HepG2 (cell line): ENCODE measurements around the gene PROC. TPM values are rescaled to one million over a fixed set of nuclear protein-coding genes. Genes with fewer than 3 reads are reported as not detected.

Source experiments
- ATAC-seq: fragments of 200-7000 bp; cut with Tn5 transposase; 3 replicates; pipeline ENCODE4 v1.9.1; 2020; ENCODE audit warnings: mild to moderate bottlenecking, moderate library complexity
- BruUV-seq: library from RNA; stranded (reverse); fragments of 400-500 nt; replicated peaks from 2 replicates; lab custom pipeline; 2021; lab: Mats Ljungman, UMichigan
- CTCF ChIA-PET: fragments of 300-600 bp; formaldehyde crosslinking; extraction: SDS; loops from one replicate; lab custom pipeline; 2021; ENCODE audit warnings: low total read pairs, inconsistent platforms, low intra/inter-chr PET ratio; lab: Yijun Ruan, JAX
- POLR2A ChIA-PET: fragments of 350-600 bp; sonication (Branson Sonifier 250); formaldehyde crosslinking; loops from one replicate; lab custom pipeline; 2020; ENCODE audit warnings: antibody characterized with exemption, inconsistent platforms; lab: Yijun Ruan, JAX
- DNase-seq: peaks from one replicate; pipeline ENCODE4 v3.0.0-alpha.2; 2015; ENCODE audit warnings: low spot score
- FAIRE-seq: peaks from 3 replicates; lab custom pipeline; 2011; peaks lifted over from hg19 to GRCh38; lab: Jason Lieb, UNC
- H2AFZ ChIP-seq: one replicate; pipeline ENCODE4 v1.6.1; 2011; ENCODE audit warnings: low read length, inconsistent platforms
- H3K27ac ChIP-seq: fragments of 300-600 bp; 3 replicates; pipeline ENCODE4 v1.8.0; 2011; ENCODE audit warnings: mixed run types, mild to moderate bottlenecking, mixed read lengths, low read length, inconsistent platforms; ENCODE audit not compliant: insufficient read depth; ENCODE audit errors: extremely low read length
- H3K27me3 ChIP-seq, 2 experiments: fragments of 200-600 bp in 1 of 2; 2 replicates in 1 of 2; 3 replicates in 1 of 2; pipeline versions ENCODE4 v1.6.0 to v1.8.0; 2011; ENCODE audit warnings: low read length in 2 of 2, mild to moderate bottlenecking in 2 of 2, moderate library complexity in 2 of 2, inconsistent platforms in 1 of 2; ENCODE audit not compliant: insufficient read depth in 2 of 2, control insufficient read depth in 1 of 2
- H3K36me3 ChIP-seq, 2 experiments: fragments of 200-600 bp in 1 of 2; replicated peaks in 1 of 2; 2 replicates in 1 of 2; 3 replicates in 1 of 2; pipeline versions ENCODE4 v1.5.1 to v1.8.0; 2011; ENCODE audit warnings: low read length in 2 of 2, inconsistent platforms in 1 of 2; ENCODE audit not compliant: insufficient read depth in 2 of 2, control insufficient read depth in 1 of 2
- H3K4me1 ChIP-seq: 2 replicates; pipeline ENCODE4 v1.5.1; 2012; ENCODE audit warnings: low read length, inconsistent platforms; ENCODE audit not compliant: insufficient read depth
- H3K4me2 ChIP-seq: 2 replicates; pipeline ENCODE4 v1.6.0; 2011; ENCODE audit warnings: low read depth, low read length, inconsistent platforms
- H3K4me3 ChIP-seq, 3 experiments: fragments of 200-600 bp in 1 of 3; sonication (generic), shearing (Covaris generic) in 1 of 3; replicated peaks in 1 of 3; 2 replicates each; pipeline ENCODE4 v1.5.1; 2011 to 2016; ENCODE audit warnings: low read length in 3 of 3, inconsistent platforms in 2 of 3, low read depth in 2 of 3, mild to moderate bottlenecking in 2 of 3, control low read depth in 1 of 3, mixed read lengths in 1 of 3; ENCODE audit not compliant: insufficient read depth in 1 of 3
- H3K79me2 ChIP-seq: one replicate; pipeline ENCODE4 v1.6.1; 2011; ENCODE audit warnings: low read length, inconsistent platforms; ENCODE audit not compliant: insufficient read depth
- H3K9ac ChIP-seq: 2 replicates; pipeline ENCODE4 v1.6.0; 2011; ENCODE audit warnings: mild to moderate bottlenecking, low read depth, low read length, inconsistent platforms; ENCODE audit not compliant: insufficient read depth
- H3K9me3 ChIP-seq: 2 replicates; pipeline ENCODE4 v1.5.1; 2012; ENCODE audit warnings: mild to moderate bottlenecking, low read length
- H4K20me1 ChIP-seq: 2 replicates; pipeline ENCODE4 v1.6.0; 2011; ENCODE audit warnings: inconsistent platforms, mild to moderate bottlenecking, low read length, moderate library complexity; ENCODE audit not compliant: insufficient read depth
- BHLHE40 ChIP-seq: IDR thresholded peaks from 2 replicates; pipeline ENCODE4 v1.6.1; 2011; ENCODE audit warnings: low read length, improper control_type of control experiment
- CBX1 ChIP-seq: IDR thresholded peaks from one replicate; pipeline ENCODE4 v1.6.1; 2016; ENCODE audit warnings: antibody characterized with exemption, low read depth
- HOXA3 ChIP-seq: sonication (generic); formaldehyde crosslinking; IDR thresholded peaks from 2 replicates; pipeline ENCODE4 v1.5.0; 2020; ENCODE audit warnings: missing genetic modification reagents
- HOXA9 ChIP-seq: sonication (generic); formaldehyde crosslinking; IDR thresholded peaks from 2 replicates; pipeline ENCODE4 v1.8.1; 2022; ENCODE audit warnings: missing genetic modification reagents, mild to moderate bottlenecking, moderate library complexity, borderline replicate concordance
- MBD4 ChIP-seq: IDR thresholded peaks from 2 replicates; pipeline ENCODE4 v1.6.1; 2012; ENCODE audit warnings: low read length, inconsistent platforms, borderline replicate concordance
- NR2F6 ChIP-seq, 2 experiments: IDR thresholded peaks; 2 replicates each; pipeline ENCODE4 v1.6.1; 2016; ENCODE audit warnings: antibody characterized with exemption in 1 of 2, mild to moderate bottlenecking in 1 of 2
- PRPF4 ChIP-seq: fragments of 200-400 bp; formaldehyde crosslinking; IDR thresholded peaks from 2 replicates; pipeline ENCODE4 v1.6.1; 2016; ENCODE audit warnings: low read length, low read depth; ENCODE audit not compliant: poor library complexity, severe bottlenecking
- SIN3A ChIP-seq: IDR thresholded peaks from 2 replicates; pipeline ENCODE4 v1.6.1; 2011; ENCODE audit warnings: low read depth, mild to moderate bottlenecking, control low read depth, low read length, borderline replicate concordance
- ZNF709 ChIP-seq: sonication (generic); formaldehyde crosslinking; IDR thresholded peaks from 2 replicates; pipeline ENCODE4 v1.5.0; 2020; ENCODE audit warnings: mild to moderate bottlenecking, missing genetic modification reagents
- whole genome bisulfite sequencing: methylation state at CpG from one replicate; pipeline ENCODE4 v1.1.6; 2017; ENCODE audit warnings: low lambda C conversion rate; 5-methylcytosine and 5-hydroxymethylcytosine counted together
- in situ Hi-C: cut with HindIII; loops from 2 replicates; pipeline ENCODE4 v1.10.0; 2017; ENCODE audit warnings: low pct_unique_long_range_greater_than_20kb; ENCODE audit not compliant: extremely low pct_ligation_motif_present
- intact Hi-C: fragments of 100-400 bp; cut with micrococcal nuclease; formaldehyde crosslinking; loops from one replicate; pipeline ENCODE4 v1.10.0; 2022; ENCODE audit not compliant: unreplicated experiment
- polyA plus RNA-seq, 8 experiments: library from polyadenylated mRNA; depleted of rRNA in 3 of 8; stranded (reverse) in 7 of 8; unstranded in 1 of 8; fragments of >200 nt; fragmentation: Illumina TruSeq in 4 of 8; extraction: Trizol in 4 of 8; gene quantifications; 2 replicates each; pipeline versions ENCODE4 v1.2.1 to v1.2.3, GENCODE V29; 2011 to 2016; ENCODE audit warnings: low read depth in 4 of 8, missing spikeins in 1 of 8, mixed read lengths in 1 of 8; ENCODE audit not compliant: insufficient read depth in 1 of 8
- total RNA-seq, 5 experiments: library from RNA; depleted of rRNA; stranded (reverse); fragments of >200 nt; fragmentation: Illumina TruSeq; extraction: Trizol; gene quantifications; 2 replicates each; pipeline ENCODE4 v1.2.3, GENCODE V29; 2016; ENCODE audit warnings: low read depth in 1 of 5
- TF ChIP-seq, protein P1 (sequence below): sonication (generic); formaldehyde crosslinking; IDR thresholded peaks from 2 replicates; pipeline ENCODE4 v1.5.0; 2020; ENCODE audit warnings: mild to moderate bottlenecking, missing genetic modification reagents
- TF ChIP-seq, protein P2 (sequence below): sonication (generic); formaldehyde crosslinking; IDR thresholded peaks from 2 replicates; pipeline ENCODE4 v1.5.1; 2020; ENCODE audit warnings: missing genetic modification reagents, mild to moderate bottlenecking, borderline replicate concordance
- TF ChIP-seq, protein P3 (sequence below): sonication (generic); formaldehyde crosslinking; IDR thresholded peaks from 2 replicates; pipeline ENCODE4 v1.9.0; 2021; ENCODE audit warnings: missing genetic modification reagents, borderline replicate concordance

PROC gene
- total and polyA plus RNA-seq, 2 of the 13 experiments (the other 11 are each of a cell fraction or from before 2014, with no cell fraction given), result 134 to 185 TPM

DNA sequence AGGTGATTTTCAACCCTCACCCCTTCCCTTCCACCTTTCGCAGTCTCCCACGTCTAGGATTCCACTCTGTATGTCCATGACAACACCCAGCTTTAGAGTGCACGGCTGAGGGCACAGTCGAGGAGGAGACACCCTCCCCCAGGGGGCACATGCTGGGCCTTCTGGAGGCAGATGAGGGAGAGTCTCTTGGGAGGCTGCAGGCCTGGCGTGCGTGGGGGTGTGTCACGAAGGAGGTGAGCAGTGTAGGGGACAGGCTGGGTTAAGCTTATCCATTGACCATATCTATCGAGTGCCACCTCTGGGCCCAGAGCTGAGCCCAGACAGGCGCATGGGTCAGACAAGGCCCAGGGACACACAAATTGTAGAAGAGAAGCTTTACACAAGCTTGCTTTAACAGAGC lies 18.8 kb downstream of the PROC start (continued):
- TF ChIP-seq, protein P1, sequence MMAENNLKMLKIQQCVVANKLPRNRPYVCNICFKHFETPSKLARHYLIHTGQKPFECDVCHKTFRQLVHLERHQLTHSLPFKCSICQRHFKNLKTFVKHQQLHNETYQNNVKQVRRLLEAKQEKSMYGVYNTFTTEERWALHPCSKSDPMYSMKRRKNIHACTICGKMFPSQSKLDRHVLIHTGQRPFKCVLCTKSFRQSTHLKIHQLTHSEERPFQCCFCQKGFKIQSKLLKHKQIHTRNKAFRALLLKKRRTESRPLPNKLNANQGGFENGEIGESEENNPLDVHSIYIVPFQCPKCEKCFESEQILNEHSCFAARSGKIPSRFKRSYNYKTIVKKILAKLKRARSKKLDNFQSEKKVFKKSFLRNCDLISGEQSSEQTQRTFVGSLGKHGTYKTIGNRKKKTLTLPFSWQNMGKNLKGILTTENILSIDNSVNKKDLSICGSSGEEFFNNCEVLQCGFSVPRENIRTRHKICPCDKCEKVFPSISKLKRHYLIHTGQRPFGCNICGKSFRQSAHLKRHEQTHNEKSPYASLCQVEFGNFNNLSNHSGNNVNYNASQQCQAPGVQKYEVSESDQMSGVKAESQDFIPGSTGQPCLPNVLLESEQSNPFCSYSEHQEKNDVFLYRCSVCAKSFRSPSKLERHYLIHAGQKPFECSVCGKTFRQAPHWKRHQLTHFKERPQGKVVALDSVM, result 0 out of 2 replicates have a peak, but pooled peaks have one; percentile 9
- TF ChIP-seq, protein P2, sequence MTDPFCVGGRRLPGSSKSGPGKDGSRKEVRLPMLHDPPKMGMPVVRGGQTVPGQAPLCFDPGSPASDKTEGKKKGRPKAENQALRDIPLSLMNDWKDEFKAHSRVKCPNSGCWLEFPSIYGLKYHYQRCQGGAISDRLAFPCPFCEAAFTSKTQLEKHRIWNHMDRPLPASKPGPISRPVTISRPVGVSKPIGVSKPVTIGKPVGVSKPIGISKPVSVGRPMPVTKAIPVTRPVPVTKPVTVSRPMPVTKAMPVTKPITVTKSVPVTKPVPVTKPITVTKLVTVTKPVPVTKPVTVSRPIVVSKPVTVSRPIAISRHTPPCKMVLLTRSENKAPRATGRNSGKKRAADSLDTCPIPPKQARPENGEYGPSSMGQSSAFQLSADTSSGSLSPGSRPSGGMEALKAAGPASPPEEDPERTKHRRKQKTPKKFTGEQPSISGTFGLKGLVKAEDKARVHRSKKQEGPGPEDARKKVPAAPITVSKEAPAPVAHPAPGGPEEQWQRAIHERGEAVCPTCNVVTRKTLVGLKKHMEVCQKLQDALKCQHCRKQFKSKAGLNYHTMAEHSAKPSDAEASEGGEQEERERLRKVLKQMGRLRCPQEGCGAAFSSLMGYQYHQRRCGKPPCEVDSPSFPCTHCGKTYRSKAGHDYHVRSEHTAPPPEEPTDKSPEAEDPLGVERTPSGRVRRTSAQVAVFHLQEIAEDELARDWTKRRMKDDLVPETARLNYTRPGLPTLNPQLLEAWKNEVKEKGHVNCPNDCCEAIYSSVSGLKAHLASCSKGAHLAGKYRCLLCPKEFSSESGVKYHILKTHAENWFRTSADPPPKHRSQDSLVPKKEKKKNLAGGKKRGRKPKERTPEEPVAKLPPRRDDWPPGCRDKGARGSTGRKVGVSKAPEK, result no peak
- no peak for TF ChIP-seq HOXA3 (CRISPR knock-in tag)
- TF ChIP-seq, all 625 proteins: peak for 15

DNA sequence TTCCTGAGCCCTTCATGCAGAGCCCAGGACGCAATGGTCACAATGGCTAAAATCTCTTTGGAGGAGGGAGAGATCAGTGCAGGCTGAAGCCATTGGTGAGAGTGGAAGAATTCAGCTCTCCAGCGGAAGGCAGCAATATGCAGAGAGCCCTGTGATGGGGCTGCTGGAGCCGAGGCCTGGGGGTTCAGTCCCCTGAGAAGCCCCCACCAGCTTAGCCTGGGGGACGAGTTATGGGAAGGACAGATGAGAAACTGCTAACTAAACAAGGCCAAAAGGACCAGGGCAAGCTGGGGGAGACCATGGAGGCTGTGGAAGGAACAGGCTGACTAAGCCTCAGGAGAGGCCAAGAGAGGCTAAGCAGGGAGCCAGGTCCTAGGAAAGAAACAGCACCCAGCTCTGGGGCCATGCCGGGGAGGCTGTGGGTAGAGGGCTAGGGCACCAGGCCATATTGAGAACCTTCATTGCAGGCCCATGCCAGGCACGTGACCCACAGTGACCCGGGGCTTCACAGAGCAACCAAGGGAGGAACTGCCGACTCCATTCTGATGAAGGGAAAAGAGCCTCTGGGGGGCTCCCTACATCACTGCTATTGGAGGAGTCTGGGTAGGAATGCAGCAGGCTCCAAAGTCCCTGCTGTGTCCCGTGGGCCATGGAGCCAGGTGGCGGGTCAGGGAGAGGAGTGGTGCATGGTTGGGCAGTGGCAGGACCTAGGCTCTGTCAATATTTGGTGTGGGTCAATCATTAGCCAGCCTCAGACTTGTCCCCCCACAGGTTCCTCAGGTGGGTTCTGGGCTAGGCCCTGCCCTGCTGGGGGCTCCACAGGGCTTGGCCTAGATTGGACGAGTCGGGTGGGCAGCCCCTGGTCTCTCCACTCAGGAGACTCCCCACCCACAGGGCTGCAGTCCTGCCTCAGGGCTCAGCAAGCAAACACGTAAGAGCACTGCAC lies 19.8 kb downstream of the PROC start:
- peak overlapping the region; percentile 69 for H3K9ac ChIP-seq
- in situ Hi-C loops, result no loop called here
- ATAC-seq, result peak; percentile 99
- TF ChIP-seq PRPF4 (no peak), CBX1 (peak; percentile 34), BHLHE40 (peak; percentile 97), SIN3A (peak; percentile 46; the same call in 1 of the 2 replicates), ZNF709 (peak; percentile 79; the same call in 1 of the 2 replicates), HOXA9 (CRISPR knock-in tag) (no peak), NR2F6 (IDR thresholded peaks at IDR 0.05) (peak; percentile 88), NR2F6 (CRISPR knock-in tag; IDR thresholded peaks at IDR 0.05) (peak; percentile 92), MBD4 (no peak)
- TF ChIP-seq, protein P3, sequence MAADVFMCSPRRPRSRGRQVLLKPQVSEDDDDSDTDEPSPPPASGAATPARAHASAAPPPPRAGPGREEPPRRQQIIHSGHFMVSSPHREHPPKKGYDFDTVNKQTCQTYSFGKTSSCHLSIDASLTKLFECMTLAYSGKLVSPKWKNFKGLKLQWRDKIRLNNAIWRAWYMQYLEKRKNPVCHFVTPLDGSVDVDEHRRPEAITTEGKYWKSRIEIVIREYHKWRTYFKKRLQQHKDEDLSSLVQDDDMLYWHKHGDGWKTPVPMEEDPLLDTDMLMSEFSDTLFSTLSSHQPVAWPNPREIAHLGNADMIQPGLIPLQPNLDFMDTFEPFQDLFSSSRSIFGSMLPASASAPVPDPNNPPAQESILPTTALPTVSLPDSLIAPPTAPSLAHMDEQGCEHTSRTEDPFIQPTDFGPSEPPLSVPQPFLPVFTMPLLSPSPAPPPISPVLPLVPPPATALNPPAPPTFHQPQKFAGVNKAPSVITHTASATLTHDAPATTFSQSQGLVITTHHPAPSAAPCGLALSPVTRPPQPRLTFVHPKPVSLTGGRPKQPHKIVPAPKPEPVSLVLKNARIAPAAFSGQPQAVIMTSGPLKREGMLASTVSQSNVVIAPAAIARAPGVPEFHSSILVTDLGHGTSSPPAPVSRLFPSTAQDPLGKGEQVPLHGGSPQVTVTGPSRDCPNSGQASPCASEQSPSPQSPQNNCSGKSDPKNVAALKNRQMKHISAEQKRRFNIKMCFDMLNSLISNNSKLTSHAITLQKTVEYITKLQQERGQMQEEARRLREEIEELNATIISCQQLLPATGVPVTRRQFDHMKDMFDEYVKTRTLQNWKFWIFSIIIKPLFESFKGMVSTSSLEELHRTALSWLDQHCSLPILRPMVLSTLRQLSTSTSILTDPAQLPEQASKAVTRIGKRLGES, result no peak; the same call in 1 of the 2 replicates

More for the DNA sequence above, 19.8 kb downstream of the PROC start:
- DNase-seq (peak; percentile 99), FAIRE-seq (peak; percentile 92)
- peaks cover 50% of the 10 kb centered on the region for H3K4me1 ChIP-seq
- H2AFZ ChIP-seq, result no peak overlapping the region
- BruUV-seq, result TSS peak; percentile 98
- CTCF ChIA-PET, result interaction anchor here (0.7 to 2.4 kb wide), 3 partner anchors 15 to 41 kb away, joined by 3 to 12 read pairs (median 8); no protein-coding TSS in a partner anchor
- H4K20me1 ChIP-seq, result no peaks in the 10 kb centered on the region
- no peaks in the 10 kb centered on the region for H3K79me2 ChIP-seq
- peak overlapping the region; percentile 64 for H3K4me2 ChIP-seq
- no peaks in the 10 kb centered on the region for H3K27me3 ChIP-seq
- 16% methylated on average over 13 of the region's 13 CpGs for WGBS
- POLR2A ChIA-PET, result interaction anchor here (1.2 to 16.2 kb wide), 10 partner anchors 8 to 144 kb away, joined by 5 to 229 read pairs (median 8); partner anchors contain the start of genes ERCC3 and PROC
- peak overlapping the region; percentile 94 for H3K27ac ChIP-seq
- no peaks in the 10 kb centered on the region for H3K36me3 ChIP-seq
- peak overlapping the region in 1 of 3 experiments; percentile 31; a peak in 2 of 6 replicates for H3K4me3 ChIP-seq
- no peaks in the 10 kb centered on the region for H3K9me3 ChIP-seq
- intact Hi-C loops, result loop anchor here (1.0 to 2.0 kb wide), 6 partner anchors 15 to 51 kb away; partner anchors contain the start of genes MAP3K2 and PROC
